ENCODE measurements around the gene MBOAT2. TPM values are rescaled to one million over a fixed set of nuclear protein-coding genes. Genes with fewer than 3 reads are reported as not detected.

Gene MBOAT2
- total RNA-seq, 2 donors from 2014 or later, result 14.4 to 16.8 TPM

DNA sequence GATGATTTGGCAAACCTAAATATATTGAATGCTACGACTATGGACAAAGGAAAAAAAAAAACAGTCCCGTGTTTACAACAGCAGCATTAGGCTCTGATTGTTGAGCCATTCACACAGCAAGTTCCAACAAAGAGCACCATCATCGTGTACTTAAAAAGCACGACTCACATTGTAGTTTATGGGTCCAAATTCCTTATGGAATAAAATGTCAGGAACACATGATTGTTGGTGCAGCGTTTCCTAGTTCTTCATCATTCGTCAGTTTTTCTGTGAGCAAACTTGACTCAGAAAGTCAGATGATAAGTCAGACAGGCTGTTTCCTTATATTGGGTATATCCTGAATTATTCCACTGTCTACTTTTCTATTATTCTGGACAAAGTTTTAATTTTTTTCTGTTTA is 156.1 kb downstream of the MBOAT2 start:
- no peaks in the 10 kb centered on the region for H3K27me3 ChIP-seq (replicated peaks; ENCODE audit: insufficient read depth)
- H3K4me1 ChIP-seq (ENCODE audit: control insufficient read depth in 1 of 2, low read depth in 2 of 2), result no peaks in the 10 kb centered on the region
- H3K36me3 ChIP-seq, result no peaks in the 10 kb centered on the region
- no peaks in the 10 kb centered on the region for H3K9me3 ChIP-seq
- DNase-seq (ENCODE audit: low spot score) (no peak), ATAC-seq (ENCODE audit: insufficient number of reproducible peaks, low FRiP score, low read depth) (no peak)
- no peak overlapping the region for H3K27ac ChIP-seq
- H3K4me3 ChIP-seq, result no peak overlapping the region
- TF ChIP-seq, protein P1, sequence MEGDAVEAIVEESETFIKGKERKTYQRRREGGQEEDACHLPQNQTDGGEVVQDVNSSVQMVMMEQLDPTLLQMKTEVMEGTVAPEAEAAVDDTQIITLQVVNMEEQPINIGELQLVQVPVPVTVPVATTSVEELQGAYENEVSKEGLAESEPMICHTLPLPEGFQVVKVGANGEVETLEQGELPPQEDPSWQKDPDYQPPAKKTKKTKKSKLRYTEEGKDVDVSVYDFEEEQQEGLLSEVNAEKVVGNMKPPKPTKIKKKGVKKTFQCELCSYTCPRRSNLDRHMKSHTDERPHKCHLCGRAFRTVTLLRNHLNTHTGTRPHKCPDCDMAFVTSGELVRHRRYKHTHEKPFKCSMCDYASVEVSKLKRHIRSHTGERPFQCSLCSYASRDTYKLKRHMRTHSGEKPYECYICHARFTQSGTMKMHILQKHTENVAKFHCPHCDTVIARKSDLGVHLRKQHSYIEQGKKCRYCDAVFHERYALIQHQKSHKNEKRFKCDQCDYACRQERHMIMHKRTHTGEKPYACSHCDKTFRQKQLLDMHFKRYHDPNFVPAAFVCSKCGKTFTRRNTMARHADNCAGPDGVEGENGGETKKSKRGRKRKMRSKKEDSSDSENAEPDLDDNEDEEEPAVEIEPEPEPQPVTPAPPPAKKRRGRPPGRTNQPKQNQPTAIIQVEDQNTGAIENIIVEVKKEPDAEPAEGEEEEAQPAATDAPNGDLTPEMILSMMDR (IDR thresholded peaks at IDR 0.05), result no peak

DNA sequence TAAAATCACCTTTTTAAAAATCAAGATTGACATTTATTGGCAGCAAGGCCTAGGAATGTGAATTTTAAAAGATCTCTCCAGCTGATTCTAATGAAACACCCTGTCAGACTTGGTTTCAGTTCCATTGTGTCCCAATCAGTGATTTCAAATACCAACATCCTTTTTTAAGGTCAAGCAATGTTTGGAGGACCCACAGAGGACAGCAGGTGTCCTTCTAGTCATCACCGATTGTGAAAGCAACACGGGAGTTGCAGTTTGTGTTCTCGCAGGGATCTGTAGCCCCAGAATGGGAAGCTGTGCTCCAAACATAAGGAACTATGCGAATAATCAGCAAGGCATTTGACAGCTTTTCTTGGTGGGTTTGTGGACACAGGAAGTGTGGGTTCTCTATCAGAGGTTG is 161.6 kb downstream of the MBOAT2 start:
- TF ChIP-seq, protein P1 (IDR thresholded peaks at IDR 0.05), result no peak
- DNase-seq (ENCODE audit: low spot score) (no peak), ATAC-seq (ENCODE audit: insufficient number of reproducible peaks, low FRiP score, low read depth) (no peak)
- Histone ChIP-seq H3K9me3 (no peaks in the 10 kb centered on the region), H3K36me3 (no peaks in the 10 kb centered on the region), H3K27me3 (replicated peaks; ENCODE audit: insufficient read depth) (no peaks in the 10 kb centered on the region), H3K4me1 (ENCODE audit: control insufficient read depth in 1 of 2, low read depth in 2 of 2) (peaks cover 0 to 7% of the 10 kb centered on the region in 2 donors), H3K27ac (no peak overlapping the region), H3K4me3 (no peak overlapping the region)

DNA sequence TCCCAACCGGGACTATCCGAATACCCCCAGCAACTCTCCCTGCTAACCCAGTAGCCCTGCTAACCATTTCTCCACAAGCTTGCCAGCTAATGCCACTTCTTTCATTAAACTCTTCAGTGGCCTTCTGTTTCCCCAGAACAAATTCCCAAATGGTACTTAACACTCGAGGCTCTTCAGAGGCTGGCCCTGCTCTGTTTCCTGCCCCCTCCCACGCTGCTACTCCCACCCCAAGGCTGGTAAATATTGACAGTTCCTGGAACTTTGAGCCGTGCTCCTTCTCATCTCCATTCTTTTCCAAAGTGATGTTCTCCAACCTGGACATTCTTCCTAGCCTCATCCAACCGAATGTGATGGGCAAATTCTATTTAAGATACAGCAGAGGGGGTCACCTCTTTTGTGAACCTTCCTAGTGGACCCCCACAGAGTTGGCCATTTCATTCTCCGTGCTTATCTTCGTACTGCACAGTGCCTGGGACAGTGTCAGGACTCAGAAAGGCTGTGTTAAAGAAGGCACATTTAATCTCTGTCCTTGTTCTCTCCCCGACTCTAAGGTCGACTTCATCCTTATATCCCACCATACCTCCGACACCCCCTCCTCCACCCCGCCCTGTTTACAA is 162.9 kb downstream of the MBOAT2 start:
- Histone ChIP-seq H3K36me3 (no peaks in the 10 kb centered on the region), H3K27ac (no peak overlapping the region), H3K27me3 (replicated peaks; ENCODE audit: insufficient read depth) (no peaks in the 10 kb centered on the region), H3K9me3 (no peaks in the 10 kb centered on the region), H3K4me1 (ENCODE audit: control insufficient read depth in 1 of 2, low read depth in 2 of 2) (peaks cover 6 to 17% of the 10 kb centered on the region in 2 donors), H3K4me3 (no peak overlapping the region)
- no peak for DNase-seq (ENCODE audit: low spot score)
- TF ChIP-seq, protein P1 (IDR thresholded peaks at IDR 0.05), result no peak
- ATAC-seq (ENCODE audit: insufficient number of reproducible peaks, low FRiP score, low read depth), result no peak

DNA sequence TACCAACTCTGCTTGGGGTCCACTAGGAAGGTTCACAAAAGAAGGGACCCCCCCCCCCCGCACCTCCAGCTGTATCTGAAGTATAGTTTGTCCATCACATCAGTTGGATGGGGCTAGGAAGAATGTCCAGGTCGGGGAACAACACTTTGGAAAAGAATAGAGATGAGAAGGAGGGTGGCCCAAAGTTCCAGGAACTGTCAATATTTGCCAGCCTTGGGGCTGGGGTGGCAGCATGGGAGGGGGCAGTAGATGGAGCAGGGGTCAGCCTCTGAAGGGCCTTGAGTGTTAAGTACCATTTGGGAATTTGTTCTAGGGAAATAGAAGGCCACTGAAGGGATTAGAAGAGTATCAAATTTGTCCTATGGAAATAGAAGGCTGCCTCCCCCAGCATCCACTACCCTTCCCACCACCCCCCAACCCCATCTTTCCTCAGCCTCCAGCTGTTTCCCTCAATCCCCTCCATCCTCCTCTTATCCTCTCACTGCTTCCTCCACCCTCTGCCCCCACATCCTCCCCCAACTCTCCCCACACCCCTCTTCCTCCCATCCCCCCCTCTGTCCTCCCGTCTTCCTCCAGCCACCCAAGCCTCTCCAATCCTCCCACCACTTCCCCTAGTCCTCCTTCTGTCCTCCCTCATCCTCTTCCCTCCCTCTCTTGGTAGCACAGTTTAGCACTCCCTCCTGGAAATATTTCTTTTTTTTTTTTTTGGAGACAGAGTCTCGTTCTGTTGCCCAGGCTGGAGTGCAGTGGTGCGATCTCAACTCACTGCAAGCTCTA is 164.1 kb downstream of the MBOAT2 start:
- H3K4me3 ChIP-seq, result no peak overlapping the region
- no peak overlapping the region for H3K27ac ChIP-seq
- TF ChIP-seq, protein P1 (IDR thresholded peaks at IDR 0.05), result no peak
- peaks cover 14 to 29% of the 10 kb centered on the region in 2 donors for H3K4me1 ChIP-seq (ENCODE audit: control insufficient read depth in 1 of 2, low read depth in 2 of 2)
- no peaks in the 10 kb centered on the region for H3K9me3 ChIP-seq
- no peaks in the 10 kb centered on the region for H3K27me3 ChIP-seq (replicated peaks; ENCODE audit: insufficient read depth)
- no peak for ATAC-seq (ENCODE audit: insufficient number of reproducible peaks, low FRiP score, low read depth)
- H3K36me3 ChIP-seq, result no peaks in the 10 kb centered on the region
- DNase-seq (ENCODE audit: low spot score), result no peak

DNA sequence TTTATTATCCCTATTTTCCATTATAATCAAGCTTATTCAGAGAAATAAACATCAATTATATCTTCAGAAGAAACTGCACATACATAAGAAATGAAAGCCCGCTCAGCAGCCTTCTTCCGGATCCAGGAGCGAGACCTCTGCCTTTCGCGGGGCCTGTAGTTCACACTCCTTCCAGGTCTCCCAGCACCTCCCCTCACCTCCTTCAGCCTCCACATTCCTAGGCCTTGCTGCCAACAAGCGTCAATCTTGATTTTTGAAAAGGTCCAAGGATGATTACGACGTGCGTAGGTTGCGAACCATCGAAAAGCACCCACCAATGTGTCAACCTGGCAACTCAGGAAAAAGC is 165.7 kb downstream of the MBOAT2 start:
- peaks cover 17 to 39% of the 10 kb centered on the region in 2 donors for H3K4me1 ChIP-seq (ENCODE audit: control insufficient read depth in 1 of 2, low read depth in 2 of 2)
- peak overlapping the region; percentile 84 for H3K4me3 ChIP-seq
- peak overlapping the region; percentile 39 to 69 for H3K27ac ChIP-seq
- ATAC-seq (ENCODE audit: insufficient number of reproducible peaks, low FRiP score, low read depth) (no peak), DNase-seq (ENCODE audit: low spot score) (no peak)
- no peaks in the 10 kb centered on the region for H3K36me3 ChIP-seq
- no peaks in the 10 kb centered on the region for H3K27me3 ChIP-seq (replicated peaks; ENCODE audit: insufficient read depth)
- TF ChIP-seq, protein P1 (IDR thresholded peaks at IDR 0.05), result no peak
- no peaks in the 10 kb centered on the region for H3K9me3 ChIP-seq
